ENCODE data around the gene OR13J1.
"Not testable (repeated sequence)": the region's sequence is repeated elsewhere in the genome, so short reads cannot be mapped to it uniquely, and the experiment has no call there.

The OR13J1 gene

DNA sequence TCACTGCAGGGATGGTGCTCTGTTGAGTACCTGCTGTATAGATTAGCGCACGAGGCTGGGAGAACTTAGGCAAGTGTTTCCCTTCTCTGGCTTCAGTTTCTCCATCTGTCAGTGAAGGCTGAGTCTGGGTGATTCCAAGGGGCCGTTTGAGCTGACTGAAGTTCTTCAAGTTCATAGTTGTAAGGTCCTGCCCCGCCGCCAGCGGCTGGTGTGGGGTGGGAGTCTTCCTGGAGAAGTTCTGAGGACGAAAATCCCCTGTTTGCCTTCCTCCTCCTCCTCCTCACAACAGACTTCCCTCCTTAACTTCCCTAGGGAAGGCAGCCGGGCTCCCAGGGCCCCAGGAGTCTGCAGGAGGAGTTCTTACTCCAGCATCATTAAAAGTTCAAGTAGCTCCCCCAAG is 34.1 kb upstream of the OR13J1 start:
- no peak for DNase-seq

DNA sequence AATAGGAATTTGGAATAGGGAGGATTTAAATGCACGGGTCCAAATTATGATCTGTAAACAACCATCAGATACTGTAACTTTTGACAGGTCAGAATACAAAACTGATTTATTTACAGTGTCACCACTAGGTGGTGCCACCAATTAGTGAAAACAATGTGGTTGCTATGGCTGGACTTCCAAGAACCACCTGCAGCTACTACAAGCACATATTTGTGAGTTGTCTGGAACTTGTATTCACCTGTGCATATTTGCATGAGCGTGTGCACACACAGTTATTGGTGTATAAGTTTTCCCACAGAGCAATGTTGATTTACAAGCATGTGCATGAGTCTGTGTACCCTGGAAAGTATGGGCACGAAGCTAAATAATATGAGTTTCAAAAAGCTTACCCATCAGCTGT is 32.8 kb upstream of the OR13J1 start:
- no peak for DNase-seq

DNA sequence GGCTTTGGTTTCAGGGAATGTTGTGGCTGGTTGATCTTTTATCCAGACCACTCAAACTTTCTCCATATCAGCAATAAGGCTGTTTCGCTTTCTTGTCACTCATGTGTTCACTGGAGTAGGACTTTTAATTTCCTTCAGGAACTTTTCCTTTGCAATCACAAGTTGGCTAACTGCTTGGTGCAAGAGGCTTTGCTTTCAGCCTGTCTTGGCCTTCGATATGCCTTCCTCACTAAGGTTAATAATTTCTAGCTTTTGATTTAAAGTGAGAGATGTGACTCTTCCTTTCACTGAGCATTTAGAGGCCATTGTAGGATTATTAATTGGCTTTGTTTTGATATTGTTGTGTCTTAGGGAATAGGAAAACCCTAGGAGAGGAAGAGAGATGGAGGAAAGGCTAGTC is 28.8 kb upstream of the OR13J1 start:
- no peak for DNase-seq

DNA sequence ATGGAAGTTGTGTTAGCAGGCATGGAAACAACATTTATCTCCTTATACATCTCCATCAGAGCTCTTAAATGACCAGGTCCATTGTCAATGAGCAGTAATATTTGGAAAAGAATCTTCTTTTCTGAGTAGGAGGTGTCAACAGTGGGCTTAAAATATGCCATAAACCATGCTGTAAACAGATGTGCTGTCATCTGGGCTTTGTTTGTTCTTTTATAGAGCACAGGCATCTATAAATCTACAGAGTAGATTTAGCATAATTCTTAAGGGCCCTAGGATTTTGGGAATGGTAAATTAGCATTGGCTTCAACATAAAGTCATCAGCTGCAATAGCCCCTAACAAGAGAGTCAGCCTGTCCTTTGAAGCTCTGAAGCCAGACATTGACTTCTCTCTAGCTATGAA is 28.1 kb upstream of the OR13J1 start:
- DNase-seq, result no peak

DNA sequence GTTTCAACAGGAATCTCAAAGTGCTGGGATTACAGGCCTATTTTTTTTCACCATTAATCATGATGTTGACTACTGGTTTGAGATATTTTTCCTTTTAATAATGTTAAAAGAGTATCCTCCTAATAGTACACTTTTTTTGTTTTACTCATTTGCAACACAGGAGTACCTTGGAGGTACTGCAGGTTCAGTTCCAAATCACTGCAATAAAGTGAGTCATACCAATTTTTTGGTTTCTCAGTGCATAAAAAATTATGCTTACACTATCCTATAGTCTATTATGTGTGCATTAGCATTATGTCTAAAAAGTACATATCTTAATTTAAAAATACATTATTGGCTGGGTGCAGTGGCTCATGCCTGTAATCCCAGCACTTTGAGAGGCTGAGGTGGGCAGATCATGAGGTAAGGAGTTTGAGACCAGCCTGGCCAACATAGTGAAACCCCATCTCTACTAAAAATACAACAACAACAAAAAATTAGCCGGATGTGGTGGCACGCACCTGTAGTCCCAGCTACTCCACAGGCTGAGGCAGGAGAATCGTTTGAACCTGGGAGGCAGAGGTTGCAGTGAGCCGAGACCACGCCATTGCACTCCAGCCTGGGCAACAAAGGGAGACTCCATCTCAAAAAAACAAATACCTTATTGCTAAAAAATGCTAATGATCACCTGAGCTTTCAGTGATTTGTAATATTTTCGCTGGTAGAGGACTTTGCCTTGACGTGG is 27.3 kb upstream of the OR13J1 start:
- not testable (repeated sequence) for DNase-seq

DNA sequence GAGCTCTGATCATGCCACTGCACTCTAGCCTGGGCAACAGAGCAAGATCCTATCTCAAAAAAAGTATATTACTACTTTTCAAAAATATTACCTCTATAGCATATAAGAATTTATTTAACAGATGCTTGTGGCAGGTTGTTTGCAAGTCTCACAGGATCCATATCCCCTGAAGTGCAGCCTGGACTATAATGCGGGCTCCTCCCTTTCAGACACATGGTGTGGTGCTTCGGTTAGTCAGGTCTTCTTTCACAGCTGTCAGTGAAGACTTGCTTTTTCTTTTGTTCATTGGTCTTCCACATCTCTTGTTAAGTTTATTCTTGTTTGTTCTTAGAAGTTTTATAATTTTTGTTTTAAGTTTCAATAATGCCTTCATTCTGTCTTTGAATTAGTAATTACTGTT is 26.4 kb upstream of the OR13J1 start:
- no peak for DNase-seq

DNA sequence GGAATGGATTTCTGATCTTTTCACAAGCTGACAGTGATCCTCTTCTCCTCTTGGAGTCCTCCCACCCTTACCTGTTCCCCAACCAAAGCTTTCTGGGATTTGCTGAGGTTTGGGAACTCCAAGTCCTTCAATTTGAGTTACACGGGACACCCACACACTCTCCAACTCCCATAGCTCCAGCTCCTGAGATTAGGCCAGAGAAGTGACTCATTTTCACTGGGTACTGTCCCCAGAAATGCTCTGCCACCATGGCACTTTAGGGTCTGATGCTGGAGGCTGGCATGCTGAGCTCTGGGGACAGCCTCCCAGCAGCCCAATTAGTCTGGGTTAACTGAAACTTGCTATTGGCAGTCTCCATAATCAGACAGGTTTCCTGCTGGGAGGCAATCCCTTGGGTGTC is 21.9 kb upstream of the OR13J1 start:
- no peak for DNase-seq

DNA sequence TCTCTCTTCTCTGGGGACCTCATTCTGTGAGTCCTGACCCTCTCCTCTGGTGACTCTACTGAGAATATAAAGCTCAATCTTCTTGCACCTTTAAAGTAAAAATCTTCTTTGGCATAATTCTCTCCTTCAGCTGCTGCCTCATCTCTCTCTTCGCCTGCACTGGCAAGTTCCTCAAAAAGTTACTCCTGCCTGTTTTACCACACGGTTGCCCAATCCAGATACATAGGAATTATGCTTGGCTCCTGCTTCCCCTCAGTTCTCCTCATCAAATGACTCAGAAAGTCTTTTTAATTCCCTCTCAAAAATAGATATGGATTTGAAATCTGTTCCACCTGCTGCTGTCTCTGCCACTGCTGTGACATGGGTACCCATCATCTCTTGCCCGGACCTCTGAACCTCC is 21.4 kb upstream of the OR13J1 start:
- no peak for DNase-seq

DNA sequence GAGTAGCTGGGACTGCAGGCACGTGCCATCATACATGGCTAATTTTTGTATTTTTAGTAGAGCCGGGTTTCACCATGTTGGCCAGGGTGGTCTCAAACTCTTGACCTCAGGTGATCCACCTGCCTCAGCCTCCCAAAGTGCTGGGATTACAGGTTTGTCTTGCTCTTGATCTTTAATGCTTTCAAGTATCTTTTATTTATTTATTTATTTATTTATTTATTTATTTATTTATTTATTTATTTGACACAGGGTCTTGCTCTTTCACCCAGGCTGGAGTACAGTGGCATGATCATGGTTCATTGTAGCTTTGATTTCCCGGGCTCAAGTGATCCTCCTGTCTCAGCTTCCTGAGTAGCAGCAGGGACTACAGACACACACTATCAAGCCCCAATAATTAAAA is 14.7 kb upstream of the OR13J1 start:
- DNase-seq, result not testable (repeated sequence)

DNA sequence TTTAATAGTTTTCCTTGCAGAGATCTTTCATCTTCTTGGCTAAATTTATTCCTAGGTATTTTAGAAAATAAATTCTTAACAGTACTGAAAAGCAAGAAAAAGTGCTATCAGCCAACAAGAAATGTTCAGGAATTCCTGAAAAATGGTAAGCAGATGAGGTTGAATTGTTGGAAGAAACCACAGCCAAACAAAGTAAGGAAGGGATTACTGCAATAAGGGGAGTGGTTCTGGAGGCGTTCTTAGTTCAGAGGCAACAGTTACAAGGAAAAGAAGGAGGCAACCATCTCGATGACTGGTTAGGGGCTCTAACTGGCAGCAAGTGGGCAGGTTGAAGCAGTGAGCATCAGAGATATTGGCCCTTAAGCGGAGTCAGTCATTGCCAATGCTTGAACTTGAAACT is 12.8 kb upstream of the OR13J1 start:
- DNase-seq, result no peak

DNA sequence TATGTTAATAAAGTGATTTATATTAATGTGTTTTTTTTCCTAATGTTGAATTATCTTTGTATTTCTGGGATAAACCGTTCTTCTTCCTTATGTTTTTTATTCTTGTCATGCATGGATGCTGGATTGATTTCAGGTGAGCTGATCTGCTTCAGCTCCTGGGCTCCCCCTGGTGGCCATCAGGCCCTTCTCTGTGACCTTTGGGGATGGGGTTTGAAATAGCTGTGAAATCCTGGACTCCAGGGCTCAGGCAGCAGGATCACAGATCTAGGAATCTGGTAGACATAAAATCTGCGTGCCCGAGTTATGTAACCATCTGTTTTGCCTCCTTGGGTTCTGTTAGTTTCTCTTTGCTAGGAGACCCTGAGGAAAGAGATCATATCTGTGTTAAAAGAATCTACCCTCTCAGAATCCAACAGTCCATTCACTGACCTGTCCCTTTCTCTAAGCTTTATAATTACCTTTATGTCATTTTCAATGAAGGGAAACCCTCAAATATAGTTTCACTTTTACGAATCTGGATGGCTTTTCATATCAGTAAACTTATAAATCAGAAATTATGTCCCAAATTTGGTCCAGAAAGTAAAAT is 12.2 kb upstream of the OR13J1 start:
- DNase-seq, result peak; percentile 76 to 79

DNA sequence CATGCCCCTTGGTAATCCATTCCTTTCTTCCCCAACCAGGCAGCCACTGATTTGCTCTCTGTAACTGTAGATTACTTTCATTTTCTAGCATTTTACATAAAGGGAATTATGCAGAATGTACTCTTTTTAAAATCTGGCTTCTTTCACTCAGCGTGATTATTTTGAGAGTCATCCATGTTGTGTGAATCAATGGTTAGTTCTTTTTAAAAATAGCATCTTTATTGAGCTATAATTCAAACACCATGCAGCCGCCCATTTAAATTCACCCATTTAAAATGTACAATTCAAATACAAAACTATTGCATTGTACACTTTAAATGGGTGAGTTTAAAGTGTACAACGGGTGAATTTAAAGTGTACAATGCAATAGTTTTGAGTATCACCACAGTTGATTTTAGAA is 2.3 kb upstream of the OR13J1 start:
- no peak for DNase-seq

DNA sequence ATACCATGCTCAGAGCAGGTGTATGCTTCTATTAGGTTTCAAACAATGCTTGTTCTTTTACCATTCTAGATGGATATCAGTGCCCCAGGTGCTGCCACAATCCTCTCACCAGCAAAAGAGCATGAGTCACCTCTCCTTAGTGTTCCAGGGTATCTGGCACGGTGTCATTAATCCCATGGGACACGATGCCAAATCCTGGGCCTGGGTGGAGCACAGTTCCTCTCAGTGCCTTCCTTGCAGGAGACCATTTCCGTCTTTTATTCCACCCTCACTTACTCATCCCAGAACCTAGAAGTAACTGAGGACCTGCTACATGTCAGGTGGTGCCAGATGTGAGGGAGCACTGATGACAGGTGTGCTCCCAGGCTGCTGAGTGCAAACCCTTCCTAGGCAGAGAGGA is 1.3 kb upstream of the OR13J1 start:
- DNase-seq, result no peak

DNA sequence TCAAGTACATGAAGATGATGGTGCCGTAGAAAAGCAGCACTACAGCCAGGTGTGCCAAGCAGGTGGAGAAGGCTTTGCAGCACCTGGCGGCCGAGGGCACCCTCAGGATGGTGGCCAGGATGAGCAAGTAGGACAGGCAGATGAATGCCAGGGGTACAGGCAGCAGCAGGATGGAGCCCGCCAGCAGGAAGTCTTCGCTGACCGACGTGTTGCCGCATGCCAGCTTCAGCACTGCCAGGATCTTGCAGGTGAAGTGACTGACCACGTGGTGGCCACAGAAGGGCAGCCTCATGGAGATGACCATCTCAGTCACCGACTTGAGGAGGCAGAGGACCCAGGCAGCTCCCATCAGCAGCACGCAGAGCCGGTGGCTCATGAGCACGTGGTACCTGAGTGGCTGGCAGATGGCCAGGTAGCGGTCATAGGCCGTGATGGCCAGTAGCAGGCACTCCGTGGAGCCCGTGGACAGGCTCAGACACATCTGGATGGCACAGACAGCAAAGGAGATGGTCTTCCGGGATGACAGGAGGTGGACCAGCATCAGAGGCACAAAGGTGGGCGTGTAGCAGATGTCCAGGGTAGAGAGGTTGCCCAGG is 482 bp downstream of the OR13J1 start:
- no peak for DNase-seq

DNA sequence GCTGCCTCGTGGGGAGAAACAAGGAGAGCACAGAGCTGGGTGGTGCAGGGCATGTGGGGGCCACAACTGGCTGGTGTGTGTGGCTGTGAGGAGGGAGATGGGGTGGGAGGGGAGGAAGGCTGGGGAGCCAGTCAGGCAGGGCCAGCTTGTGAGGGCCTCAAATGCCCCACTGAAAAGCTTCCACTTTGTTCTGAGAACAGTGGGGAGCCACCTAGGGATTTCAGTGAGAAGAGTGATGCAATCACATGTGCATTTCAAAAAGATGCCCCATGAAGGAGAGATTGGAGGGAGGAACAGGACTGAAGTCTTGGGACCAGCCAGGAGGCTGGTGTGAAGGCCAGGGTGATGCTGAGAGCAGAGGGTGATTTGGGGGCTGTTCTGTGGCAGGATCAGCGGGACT is 1.3 kb downstream of the OR13J1 start:
- DNase-seq, result no peak

DNA sequence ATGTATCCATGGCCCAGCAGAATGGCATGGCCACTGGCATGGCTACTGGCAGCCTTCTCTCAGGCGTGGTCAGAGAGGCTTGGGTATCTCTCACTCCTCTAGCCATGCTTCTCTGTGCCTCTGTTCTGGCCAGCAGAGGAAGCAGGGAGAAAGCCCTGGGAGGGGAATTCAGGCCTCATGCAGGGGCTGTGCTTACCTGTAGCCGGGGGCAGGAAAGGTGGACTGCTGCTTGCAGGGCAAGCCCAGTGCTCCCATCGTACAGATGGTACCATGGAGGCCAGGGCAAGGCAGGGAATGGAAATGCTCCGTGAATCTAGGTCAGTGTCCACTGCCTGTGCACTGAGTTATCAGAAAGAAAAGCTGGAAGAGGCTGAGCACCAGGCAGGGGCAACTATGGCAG is 2.7 kb downstream of the OR13J1 start:
- no peak for DNase-seq

DNA sequence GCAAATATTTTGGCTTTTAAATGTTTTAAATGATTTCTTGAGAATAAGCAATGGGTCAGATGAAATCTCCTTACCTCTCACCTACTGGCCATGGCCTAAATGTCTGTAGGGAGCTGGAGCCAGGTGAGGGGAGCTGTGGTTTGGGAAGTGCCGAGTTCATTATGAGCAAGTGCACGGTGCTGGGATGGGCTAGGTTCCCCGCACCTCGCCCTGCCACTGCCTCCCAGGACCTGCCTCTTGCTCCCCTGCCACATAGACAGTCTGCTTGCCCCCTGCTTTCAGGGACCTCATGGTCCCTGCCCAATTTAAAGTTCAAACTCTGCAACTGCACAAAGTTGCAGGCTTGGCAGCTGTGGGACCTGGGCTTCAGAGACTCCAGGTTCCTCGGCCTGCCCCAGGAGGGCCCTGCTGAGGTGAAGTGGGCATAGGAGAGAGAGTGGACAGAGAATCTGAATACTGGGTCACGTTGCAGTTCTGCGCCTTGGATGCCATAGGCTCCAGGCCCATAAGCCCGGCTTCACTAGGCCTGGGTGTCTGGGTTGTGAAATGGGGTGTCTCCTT is 5.4 kb downstream of the OR13J1 start:
- no peak for DNase-seq

DNA sequence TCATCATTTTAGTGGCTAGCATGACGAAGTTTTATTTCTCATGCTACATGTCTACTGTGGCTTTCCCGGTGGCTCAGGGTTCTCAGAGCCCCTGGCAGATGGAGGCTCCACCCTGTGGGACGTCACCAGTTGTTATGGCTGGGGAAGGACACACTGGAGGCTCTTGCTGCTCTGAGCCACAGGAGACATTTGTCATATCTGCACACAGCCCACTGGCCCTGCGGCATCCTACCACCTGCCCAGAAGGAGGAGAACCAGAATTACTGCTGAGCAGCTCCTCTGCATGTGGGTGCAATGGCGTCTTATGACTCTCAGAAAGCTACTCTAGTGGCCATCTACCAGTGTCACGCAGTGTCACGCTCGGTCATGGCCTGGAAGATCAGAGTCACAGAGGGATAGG is 6.6 kb downstream of the OR13J1 start:
- DNase-seq, result no peak

DNA sequence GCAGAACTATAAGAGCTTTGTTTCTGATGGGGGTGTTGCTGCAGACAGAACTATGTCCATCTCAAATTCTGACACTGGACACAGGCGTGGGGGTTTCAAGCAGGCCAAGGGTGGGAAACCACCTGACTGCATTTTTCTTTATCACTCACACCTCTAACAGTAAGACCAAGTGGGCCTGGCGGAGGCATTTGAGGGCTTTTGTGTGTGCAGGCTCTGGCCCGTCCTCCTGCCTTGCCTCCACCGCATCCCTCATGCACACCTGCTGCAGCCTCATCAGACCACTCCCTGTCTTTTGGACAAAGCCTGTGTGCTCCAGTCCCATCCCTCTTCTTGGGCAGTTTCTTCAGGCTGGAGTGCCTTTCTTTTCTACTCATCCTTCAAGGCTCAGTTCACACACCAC is 7.9 kb downstream of the OR13J1 start:
- no peak for DNase-seq

DNA sequence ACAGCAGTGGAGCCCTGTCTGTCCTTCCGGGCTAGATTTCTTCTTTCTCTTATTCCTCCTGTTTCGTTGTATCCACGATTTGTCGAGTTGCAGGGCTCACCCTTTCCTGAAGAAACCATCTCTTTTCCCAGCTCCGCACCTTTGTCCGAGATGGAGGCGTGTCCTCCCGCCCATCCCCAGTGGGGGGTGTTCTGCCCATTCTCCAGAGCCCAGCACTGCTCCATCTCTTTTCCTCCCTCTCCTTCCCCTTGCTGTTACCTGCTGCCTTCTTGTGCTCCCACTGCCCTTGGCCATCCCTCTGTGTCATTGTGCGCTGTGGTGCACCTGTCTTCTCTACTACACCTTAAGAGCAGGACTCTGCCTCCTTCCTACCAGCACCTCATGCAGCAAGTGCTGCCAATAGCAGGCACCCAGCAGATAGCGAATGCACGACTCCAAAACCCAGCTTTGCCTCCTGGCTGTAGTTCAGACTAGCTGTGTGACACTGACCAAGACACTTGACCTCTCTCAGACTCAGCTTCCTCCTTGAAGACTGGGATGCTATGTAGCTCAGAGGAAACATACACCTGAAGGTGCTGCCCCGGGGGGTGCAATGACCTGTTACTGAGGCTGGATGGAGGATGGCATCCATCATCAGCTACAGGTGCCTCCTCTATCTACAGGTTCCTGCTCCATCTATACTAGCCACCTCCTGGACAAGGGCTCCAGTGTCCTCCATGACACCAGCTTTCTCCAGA is 8.9 kb downstream of the OR13J1 start:
- no peak for DNase-seq

DNA sequence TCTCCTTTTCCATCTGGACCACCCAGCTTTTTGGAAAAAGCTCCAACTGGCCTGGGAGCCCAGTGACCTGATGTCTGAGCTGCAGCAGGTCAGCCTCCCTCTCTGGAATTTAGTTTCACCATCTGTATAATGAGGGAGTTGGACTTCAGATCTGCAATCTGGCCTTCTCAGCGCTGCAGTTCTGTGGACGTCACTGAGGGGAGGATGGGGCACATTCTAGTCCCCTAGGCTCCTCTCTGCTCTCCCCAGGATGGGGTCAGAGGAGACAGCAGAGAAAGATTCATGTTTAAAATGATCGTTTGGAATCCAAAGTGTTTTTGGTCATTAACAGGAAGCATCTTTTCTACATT is 10.2 kb downstream of the OR13J1 start:
- no peak for DNase-seq

DNA sequence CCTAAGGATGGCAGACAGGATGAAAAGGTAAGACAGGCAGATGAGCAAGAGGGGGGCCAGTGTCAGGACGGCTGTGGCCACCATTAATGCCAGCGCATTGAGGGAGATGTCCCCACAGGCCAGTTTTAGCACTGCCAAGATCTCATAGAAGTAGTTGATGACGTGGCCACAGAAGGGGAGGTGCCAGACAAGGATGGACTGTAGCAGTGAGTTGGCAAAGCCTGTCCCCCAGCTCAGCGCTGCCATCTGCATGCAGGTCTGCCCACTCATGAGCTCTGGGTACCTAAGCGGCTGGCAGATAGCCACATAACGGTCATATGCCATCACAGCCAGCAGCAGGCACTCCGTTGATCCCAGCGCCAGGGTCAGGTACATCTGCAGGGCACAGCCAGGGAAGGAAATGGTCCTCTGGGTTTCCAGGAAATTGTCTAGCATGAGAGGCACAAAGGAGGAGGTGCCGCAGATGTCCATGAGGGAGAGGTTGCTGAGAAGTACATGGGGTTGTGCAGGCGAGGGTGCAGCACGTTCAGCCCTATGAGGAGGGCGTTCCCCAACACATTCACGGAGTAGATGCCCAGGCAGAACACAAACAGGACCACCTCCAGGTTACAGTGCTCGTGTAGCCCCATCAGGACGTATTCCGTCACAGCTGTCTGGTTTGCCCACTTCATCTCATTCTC is 10.8 kb downstream of the OR13J1 start:
- DNase-seq, result no peak

DNA sequence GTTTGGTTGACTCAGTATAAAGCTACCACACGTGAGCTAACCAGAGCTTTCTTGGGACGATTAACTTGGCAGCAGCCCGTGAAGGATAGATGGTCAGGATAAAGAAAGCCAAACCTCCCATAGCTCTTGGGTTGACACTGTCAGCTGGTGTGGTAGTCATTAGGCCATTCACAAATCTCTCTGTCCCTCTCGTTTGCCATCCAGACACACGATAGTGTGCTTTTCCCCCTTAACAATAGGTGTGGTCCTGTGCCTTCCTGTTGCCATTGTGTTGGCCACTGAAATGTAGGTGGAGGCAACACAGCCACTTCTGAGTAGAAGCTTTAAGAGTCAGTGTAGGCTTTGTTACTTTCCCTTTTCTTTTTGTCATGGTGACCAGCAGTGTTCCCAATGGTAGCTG is 11.7 kb downstream of the OR13J1 start:
- DNase-seq, result no peak
